HepG2 (cell line): ENCODE results near the gene MC1R. TPM values are rescaled to one million over a fixed set of nuclear protein-coding genes. Genes with fewer than 3 reads are reported as not detected.

ENCODE experiments used
- CBX1 ChIP-seq: IDR thresholded peaks from one replicate; pipeline ENCODE4 v1.6.1; 2016; ENCODE audit warnings: antibody characterized with exemption, low read depth
- EHMT2 ChIP-seq: fragments of 200-600 bp; sonication (generic); IDR thresholded peaks from 2 replicates; pipeline ENCODE4 v1.7.0; 2017; ENCODE audit warnings: antibody characterized with exemption, low read depth, low read length, borderline replicate concordance
- ERF ChIP-seq: IDR thresholded peaks from 2 replicates; pipeline ENCODE4 v1.6.1; 2018; ENCODE audit warnings: missing biosample characterization, missing genetic modification reagents
- GPN1 ChIP-seq: sonication (generic); formaldehyde crosslinking; IDR thresholded peaks from 2 replicates; pipeline ENCODE4 v1.5.1; 2020; ENCODE audit warnings: missing genetic modification reagents, borderline replicate concordance
- HES4 ChIP-seq: sonication (generic); formaldehyde crosslinking; IDR thresholded peaks from 2 replicates; pipeline ENCODE4 v1.9.0; 2021; ENCODE audit warnings: mild to moderate bottlenecking, missing genetic modification reagents, borderline replicate concordance
- MEIS1 ChIP-seq: sonication (generic); formaldehyde crosslinking; IDR thresholded peaks from 2 replicates; pipeline ENCODE4 v1.9.0; 2021; ENCODE audit warnings: mild to moderate bottlenecking, missing genetic modification reagents, moderate library complexity, borderline replicate concordance
- MYC ChIP-seq: sonication (generic); formaldehyde crosslinking; IDR thresholded peaks from 2 replicates; pipeline ENCODE4 v1.9.0; 2021; ENCODE audit warnings: missing genetic modification reagents, borderline replicate concordance
- NCOA5 ChIP-seq: sonication (generic); formaldehyde crosslinking; IDR thresholded peaks from 2 replicates; pipeline ENCODE4 v1.4.0; 2020; ENCODE audit warnings: missing genetic modification reagents
- NR3C1 ChIP-seq: sonication (generic); formaldehyde crosslinking; IDR thresholded peaks from 2 replicates; pipeline ENCODE4 v1.4.0; 2020; ENCODE audit warnings: missing genetic modification reagents
- SKI ChIP-seq: fragments of 450-650 bp; IDR thresholded peaks from one replicate; pipeline ENCODE4 v1.6.1; 2018; ENCODE audit warnings: mild to moderate bottlenecking; ENCODE audit not compliant: partially characterized antibody
- THYN1 ChIP-seq: sonication (generic); formaldehyde crosslinking; IDR thresholded peaks from 2 replicates; pipeline ENCODE4 v1.8.1; 2023; ENCODE audit warnings: low read depth, mild to moderate bottlenecking, moderate library complexity, missing genetic modification reagents, borderline replicate concordance
- ZFP37 ChIP-seq: sonication (generic); formaldehyde crosslinking; IDR thresholded peaks from 2 replicates; pipeline ENCODE4 v1.4.0; 2020; ENCODE audit warnings: missing genetic modification reagents, borderline replicate concordance
- ZNF251 ChIP-seq: sonication (generic); formaldehyde crosslinking; IDR thresholded peaks from 2 replicates; pipeline ENCODE4 v1.9.0; 2021; ENCODE audit warnings: mild to moderate bottlenecking, missing genetic modification reagents
- ZNF343 ChIP-seq: sonication (generic); formaldehyde crosslinking; IDR thresholded peaks from 2 replicates; pipeline ENCODE4 v1.4.0; 2020; ENCODE audit warnings: mild to moderate bottlenecking, missing genetic modification reagents
- ZNF383 ChIP-seq: sonication (generic); formaldehyde crosslinking; IDR thresholded peaks from 2 replicates; pipeline ENCODE4 v1.4.0; 2020; ENCODE audit warnings: missing genetic modification reagents, mild to moderate bottlenecking, borderline replicate concordance
- ZNF441 ChIP-seq: sonication (generic); formaldehyde crosslinking; IDR thresholded peaks from 2 replicates; pipeline ENCODE4 v1.7.0; 2021; ENCODE audit warnings: missing genetic modification reagents, borderline replicate concordance
- ZNF550 ChIP-seq: sonication (generic); formaldehyde crosslinking; IDR thresholded peaks from 2 replicates; pipeline ENCODE4 v1.4.0; 2020; ENCODE audit warnings: mild to moderate bottlenecking, missing genetic modification reagents, borderline replicate concordance
- ZNF674 ChIP-seq: sonication (generic); formaldehyde crosslinking; IDR thresholded peaks from 2 replicates; pipeline ENCODE4 v1.5.0; 2020; ENCODE audit warnings: low read depth, mild to moderate bottlenecking, missing genetic modification reagents
- ZNF766 ChIP-seq: sonication (generic); formaldehyde crosslinking; IDR thresholded peaks from 2 replicates; pipeline ENCODE4 v1.5.0; 2020; ENCODE audit warnings: missing genetic modification reagents, borderline replicate concordance
- ZNF790 ChIP-seq: sonication (generic); formaldehyde crosslinking; IDR thresholded peaks from 2 replicates; pipeline ENCODE4 v1.8.0; 2022; ENCODE audit warnings: missing genetic modification reagents, mild to moderate bottlenecking, borderline replicate concordance
- ZSCAN21 ChIP-seq: sonication (generic); formaldehyde crosslinking; IDR thresholded peaks from 2 replicates; pipeline ENCODE4 v1.8.0; 2022; ENCODE audit warnings: mild to moderate bottlenecking, missing genetic modification reagents, moderate library complexity, borderline replicate concordance
- ZSCAN31 ChIP-seq: sonication (generic); formaldehyde crosslinking; IDR thresholded peaks from 2 replicates; pipeline ENCODE4 v1.5.0; 2020; ENCODE audit warnings: low read depth, mild to moderate bottlenecking, missing genetic modification reagents
- polyA plus RNA-seq, 8 experiments: library from polyadenylated mRNA; depleted of rRNA in 3 of 8; stranded (reverse) in 7 of 8; unstranded in 1 of 8; fragments of >200 nt; fragmentation: Illumina TruSeq in 4 of 8; extraction: Trizol in 4 of 8; gene quantifications; 2 replicates each; pipeline versions ENCODE4 v1.2.1 to v1.2.3, GENCODE V29; 2011 to 2016; ENCODE audit warnings: low read depth in 4 of 8, missing spikeins in 1 of 8, mixed read lengths in 1 of 8; ENCODE audit not compliant: insufficient read depth in 1 of 8
- total RNA-seq, 5 experiments: library from RNA; depleted of rRNA; stranded (reverse); fragments of >200 nt; fragmentation: Illumina TruSeq; extraction: Trizol; gene quantifications; 2 replicates each; pipeline ENCODE4 v1.2.3, GENCODE V29; 2016; ENCODE audit warnings: low read depth in 1 of 5
- TF ChIP-seq, protein P1 (sequence below): sonication (generic); formaldehyde crosslinking; IDR thresholded peaks from 2 replicates; pipeline ENCODE4 v1.9.0; 2021; ENCODE audit warnings: missing genetic modification reagents, mild to moderate bottlenecking, borderline replicate concordance
- TF ChIP-seq, protein P2 (sequence below), 2 experiments: sonication (generic) in 1 of 2; formaldehyde crosslinking in 1 of 2; IDR thresholded peaks; 2 replicates each; pipeline versions ENCODE4 v1.4.0 to v1.6.1; 2016 to 2020; ENCODE audit warnings: borderline replicate concordance in 1 of 2, low read depth in 1 of 2, mild to moderate bottlenecking in 1 of 2, missing genetic modification reagents in 1 of 2

Gene MC1R
- total and polyA plus RNA-seq, 2 of the 13 experiments (the other 11 are each of a cell fraction or from before 2014, with no cell fraction given) = 9.1 to 14.8 TPM

DNA sequence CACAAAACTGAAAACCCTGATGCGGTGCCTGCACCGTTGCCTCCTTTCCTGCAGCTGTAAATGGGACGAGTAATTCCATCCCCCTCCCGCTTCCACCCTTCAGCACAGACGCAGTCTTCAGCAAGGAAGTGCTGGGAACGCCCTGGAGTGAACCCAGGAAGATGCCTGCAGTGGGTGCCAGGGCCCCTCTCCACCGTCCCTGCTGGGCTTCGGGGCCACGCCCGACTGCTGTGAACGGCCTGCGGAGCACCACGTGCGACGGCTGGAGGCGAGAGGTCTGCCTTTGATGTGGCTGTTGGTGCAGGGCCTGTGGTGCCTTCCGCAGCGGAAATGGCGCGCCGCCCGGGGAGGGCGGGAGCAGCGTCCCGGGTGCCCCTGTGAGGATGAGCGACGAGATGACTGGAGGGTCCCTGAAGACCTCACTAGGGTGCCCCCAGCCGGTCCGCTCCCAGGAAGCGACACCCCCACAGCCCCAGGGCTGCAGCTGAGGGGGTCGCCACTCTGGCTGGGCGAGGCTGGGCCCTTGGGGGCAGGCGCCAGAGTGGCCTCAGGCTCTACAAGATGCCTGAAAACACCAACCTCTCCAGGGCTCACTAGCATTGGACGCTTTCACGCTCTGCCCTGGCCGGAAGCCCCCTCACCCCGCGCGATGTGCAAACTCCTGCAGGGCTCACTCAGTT is 749 bp upstream of the MC1R start (continued):
- TF ChIP-seq ZNF674 (CRISPR knock-in tag) = no peak
- TF ChIP-seq NCOA5 (CRISPR knock-in tag) = peak; percentile 88; the same call in 1 of the 2 replicates
- peak; percentile 98 for TF ChIP-seq ZNF766 (CRISPR knock-in tag)
- peak; percentile 91; the same call in 1 of the 2 replicates for TF ChIP-seq GPN1 (CRISPR knock-in tag)
- peak; percentile 99; the same call in 1 of the 2 replicates for TF ChIP-seq ZSCAN21 (CRISPR knock-in tag)
- peak; percentile 92; the same call in 1 of the 2 replicates for TF ChIP-seq ZNF251 (CRISPR knock-in tag)
- TF ChIP-seq HES4 (CRISPR knock-in tag) = peak; percentile 99
- TF ChIP-seq ZNF383 (CRISPR knock-in tag) = no peak
- TF ChIP-seq ZNF550 (CRISPR knock-in tag) = peak; percentile 92
- no peak for TF ChIP-seq EHMT2
- no peak; the same call in 1 of the 2 replicates for TF ChIP-seq ZNF790
- TF ChIP-seq, protein P1, sequence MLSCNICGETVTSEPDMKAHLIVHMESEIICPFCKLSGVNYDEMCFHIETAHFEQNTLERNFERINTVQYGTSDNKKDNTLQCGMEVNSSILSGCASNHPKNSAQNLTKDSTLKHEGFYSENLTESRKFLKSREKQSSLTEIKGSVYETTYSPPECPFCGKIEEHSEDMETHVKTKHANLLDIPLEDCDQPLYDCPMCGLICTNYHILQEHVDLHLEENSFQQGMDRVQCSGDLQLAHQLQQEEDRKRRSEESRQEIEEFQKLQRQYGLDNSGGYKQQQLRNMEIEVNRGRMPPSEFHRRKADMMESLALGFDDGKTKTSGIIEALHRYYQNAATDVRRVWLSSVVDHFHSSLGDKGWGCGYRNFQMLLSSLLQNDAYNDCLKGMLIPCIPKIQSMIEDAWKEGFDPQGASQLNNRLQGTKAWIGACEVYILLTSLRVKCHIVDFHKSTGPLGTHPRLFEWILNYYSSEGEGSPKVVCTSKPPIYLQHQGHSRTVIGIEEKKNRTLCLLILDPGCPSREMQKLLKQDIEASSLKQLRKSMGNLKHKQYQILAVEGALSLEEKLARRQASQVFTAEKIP (CRISPR knock-in tag) = no peak
- TF ChIP-seq MYC (CRISPR knock-in tag) = peak; percentile 100
- 0 out of 2 replicates have a peak, but pooled peaks have one; percentile 33 for TF ChIP-seq THYN1 (CRISPR knock-in tag)
- no peak for TF ChIP-seq NR3C1 (CRISPR knock-in tag)
- peak; percentile 92 for TF ChIP-seq ZNF441 (CRISPR knock-in tag)
- TF ChIP-seq ZNF343 (CRISPR knock-in tag) = peak; percentile 95
- TF ChIP-seq, protein P2, sequence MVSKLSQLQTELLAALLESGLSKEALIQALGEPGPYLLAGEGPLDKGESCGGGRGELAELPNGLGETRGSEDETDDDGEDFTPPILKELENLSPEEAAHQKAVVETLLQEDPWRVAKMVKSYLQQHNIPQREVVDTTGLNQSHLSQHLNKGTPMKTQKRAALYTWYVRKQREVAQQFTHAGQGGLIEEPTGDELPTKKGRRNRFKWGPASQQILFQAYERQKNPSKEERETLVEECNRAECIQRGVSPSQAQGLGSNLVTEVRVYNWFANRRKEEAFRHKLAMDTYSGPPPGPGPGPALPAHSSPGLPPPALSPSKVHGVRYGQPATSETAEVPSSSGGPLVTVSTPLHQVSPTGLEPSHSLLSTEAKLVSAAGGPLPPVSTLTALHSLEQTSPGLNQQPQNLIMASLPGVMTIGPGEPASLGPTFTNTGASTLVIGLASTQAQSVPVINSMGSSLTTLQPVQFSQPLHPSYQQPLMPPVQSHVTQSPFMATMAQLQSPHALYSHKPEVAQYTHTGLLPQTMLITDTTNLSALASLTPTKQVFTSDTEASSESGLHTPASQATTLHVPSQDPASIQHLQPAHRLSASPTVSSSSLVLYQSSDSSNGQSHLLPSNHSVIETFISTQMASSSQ (IDR thresholded peaks at IDR 0.05; ENCODE audit: low read depth) = peak; percentile 22; the same call in 1 of the 2 replicates
- TF ChIP-seq, protein P2 (CRISPR knock-in tag; IDR thresholded peaks at IDR 0.05; ENCODE audit: borderline replicate concordance) = peak; percentile 90
- TF ChIP-seq ZSCAN31 (CRISPR knock-in tag) = peak; percentile 97
- TF ChIP-seq ERF (CRISPR knock-in tag) = peak; percentile 100
- peak; percentile 83 for TF ChIP-seq SKI
- TF ChIP-seq ZFP37 (CRISPR knock-in tag) = peak; percentile 99
- TF ChIP-seq CBX1 = peak; percentile 58
- TF ChIP-seq MEIS1 (CRISPR knock-in tag) = peak; percentile 78; the same call in 1 of the 2 replicates
